ENCODE measurements around the gene MYEOV.

MYEOV gene

DNA sequence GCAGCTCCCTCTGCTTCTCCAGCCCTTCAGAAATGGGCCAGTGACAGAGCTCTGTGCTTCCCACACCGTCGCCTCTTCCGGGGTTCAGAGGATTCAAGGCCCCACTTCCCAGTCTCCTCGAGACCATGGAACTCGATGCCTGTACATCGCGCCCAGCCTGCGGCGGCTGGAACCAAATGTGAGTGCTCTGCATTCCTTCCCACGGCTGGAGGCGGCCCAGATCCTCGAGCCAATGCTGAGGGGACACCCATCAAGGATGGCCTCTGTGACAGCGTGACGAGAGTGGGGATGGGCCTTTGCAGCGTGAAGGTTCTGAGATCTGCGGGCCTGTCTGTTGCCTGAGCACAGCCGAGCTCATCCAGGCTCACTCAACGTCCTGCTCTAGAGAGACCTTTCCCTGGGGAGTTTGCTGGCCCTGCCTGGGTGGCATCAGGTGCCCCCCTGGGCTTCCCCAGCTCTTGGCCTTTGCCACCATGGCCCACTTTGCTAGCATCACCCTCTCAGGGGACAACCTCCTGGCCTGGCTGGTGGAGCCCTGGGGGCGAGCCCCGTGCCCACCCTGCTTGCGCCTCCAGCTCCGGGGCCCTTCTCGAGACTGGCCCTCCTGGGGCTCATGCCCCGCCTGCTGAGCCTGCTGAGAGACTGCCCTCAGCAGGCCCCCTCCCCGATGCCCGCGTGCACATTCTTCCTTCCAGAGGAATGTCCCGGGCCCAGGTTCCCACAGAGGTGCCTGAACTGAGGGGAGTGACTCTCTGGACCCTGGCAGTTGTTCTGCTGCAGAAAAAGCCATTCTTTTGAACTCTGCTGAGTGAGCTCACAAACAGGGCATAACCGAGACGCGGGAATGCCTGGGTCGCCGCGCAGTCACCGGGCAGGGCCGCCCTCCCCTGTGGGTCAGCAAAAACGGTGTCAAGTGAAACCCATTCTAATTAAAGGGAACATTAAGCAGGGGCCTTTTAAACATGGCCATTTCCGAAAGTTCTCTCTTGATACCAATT lies 7.3 kb upstream of the MYEOV start:
- no peak for DNase-seq (ENCODE audit: low spot score)

DNA sequence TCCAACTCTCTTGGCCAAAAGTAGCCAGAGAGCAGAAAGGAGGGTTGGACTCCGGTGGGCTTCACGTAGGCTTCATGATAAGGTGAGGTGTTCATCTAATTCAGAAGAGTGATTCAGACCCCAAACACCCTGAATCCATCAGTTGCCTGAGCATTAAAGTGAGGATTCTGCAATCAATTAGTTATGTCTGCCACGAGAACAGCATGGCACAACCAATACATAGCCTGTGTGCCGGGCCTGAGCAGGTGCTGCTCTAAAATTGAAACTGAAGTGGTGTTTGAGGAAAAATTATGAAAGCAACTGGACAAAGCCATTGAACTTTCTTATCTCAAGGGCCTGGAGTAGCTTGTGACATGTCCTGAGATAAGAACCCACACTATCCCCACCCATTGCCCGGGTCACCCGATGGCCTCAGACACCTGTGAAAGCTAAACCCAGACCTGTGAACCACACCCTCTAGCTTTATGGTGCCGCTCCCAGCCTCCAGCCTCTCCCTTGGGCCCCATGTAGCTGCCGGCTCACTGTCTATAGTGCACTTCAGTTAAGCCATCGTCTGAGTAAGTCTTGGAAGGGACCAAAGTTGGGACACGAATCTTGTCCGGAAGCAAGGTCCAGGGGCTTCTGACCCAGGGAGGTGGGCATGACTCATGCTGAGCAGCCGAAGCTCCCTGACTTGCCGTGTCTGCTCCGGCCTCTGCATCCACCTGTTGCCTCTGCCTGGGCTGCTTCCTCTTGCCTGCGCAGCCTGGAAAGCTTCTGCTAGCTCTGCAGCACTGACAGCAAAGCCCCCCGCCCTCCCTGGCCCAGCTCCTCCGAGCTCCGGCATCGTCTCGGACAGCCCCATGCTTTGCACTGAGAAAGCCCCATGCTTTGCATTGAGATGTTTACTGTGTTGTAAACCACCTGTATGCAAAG lies 5.7 kb upstream of the MYEOV start:
- DNase-seq (ENCODE audit: low spot score), result no peak

- no peak for DNase-seq (ENCODE audit: low spot score)
These were observed 5.1 kb upstream of the MYEOV start for GRCh38 chr11:69288883-69289242.

GRCh38 chr11:69290806-69291205 lies 3.1 kb upstream of the MYEOV start:
- DNase-seq (ENCODE audit: low spot score), result no peak

DNA sequence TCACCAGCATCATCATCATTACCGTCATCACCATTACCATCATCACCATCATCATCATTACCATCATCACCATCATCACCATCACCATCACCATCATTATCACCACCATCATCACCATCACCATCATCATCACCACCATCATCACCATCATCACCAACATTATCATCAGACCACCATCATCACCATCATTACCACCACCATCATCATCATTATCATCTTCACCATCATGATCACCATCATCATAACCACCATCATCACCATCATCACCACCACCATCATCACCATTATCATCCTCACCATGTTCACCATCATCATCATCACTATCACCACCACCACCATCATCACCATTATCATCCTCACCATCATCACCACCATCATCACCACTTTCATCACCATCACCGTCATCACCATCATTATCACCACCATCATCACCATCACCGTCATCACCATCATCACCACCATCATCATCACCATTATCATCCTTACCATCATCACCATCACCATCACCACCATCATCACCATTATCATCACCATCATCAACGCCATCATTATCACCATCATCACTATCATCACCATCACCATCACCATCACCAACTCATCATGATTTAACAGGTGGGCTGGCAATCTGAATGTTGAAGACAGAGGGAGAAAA lies 2.4 kb upstream of the MYEOV start:
- no peak for DNase-seq (ENCODE audit: low spot score)

DNA sequence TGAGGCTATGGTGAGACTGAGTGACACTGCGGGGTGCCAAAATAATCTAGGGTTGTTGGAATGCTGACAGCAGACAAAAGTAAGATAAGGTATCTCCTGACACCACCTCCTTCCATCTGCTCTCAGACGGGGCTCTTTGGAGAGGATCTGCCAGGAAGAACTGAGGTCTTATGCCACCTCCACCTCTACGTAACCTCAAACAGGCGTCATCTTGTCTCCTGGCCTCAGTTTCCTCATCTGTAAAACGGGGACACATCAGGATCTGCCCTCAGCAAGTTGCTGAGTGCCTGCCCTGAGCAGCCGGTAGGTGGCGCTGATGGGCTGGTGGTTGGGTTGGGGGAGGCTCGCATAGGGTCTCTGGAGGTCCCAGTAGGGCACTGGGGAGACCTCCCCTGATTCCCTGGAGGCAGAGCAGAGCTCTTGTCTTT lies 1.7 kb upstream of the MYEOV start:
- peak; percentile 42 for DNase-seq (ENCODE audit: low spot score)

DNA sequence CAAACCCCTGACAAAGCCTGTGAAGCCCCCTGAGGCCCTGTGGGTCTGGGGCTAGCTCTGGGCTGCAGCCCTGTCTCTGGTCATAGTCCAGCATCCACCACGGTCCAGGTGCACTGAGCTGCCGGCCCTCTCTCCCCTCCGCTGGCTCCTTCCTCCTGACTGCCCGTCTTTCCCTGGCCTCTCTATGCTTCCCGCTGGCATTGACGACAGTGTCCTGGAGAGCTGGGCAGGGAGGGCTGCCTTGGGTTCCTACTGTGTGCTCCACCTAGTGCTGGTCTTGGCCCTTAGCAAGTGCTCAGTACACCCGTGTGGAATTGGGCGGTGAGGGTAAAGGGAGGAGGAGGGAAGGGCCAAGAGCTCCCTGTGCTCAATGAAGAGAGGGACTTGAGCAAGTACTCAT lies 868 bp upstream of the MYEOV start:
- DNase-seq (ENCODE audit: low spot score), result no peak

GRCh38 chr11:69294571-69295078 lies 670 bp downstream of the MYEOV start:
- DNase-seq (ENCODE audit: low spot score), result no peak

- DNase-seq (ENCODE audit: low spot score), result no peak
These were observed 1.4 kb downstream of the MYEOV start for GRCh38 chr11:69295079-69295994.

GRCh38 chr11:69295995-69296889 lies 2.3 kb downstream of the MYEOV start:
- peak; percentile 82 for DNase-seq (ENCODE audit: low spot score)

- DNase-seq (ENCODE audit: low spot score), result peak; percentile 93
These were observed 3.2 kb downstream of the MYEOV start for GRCh38 chr11:69296890-69297786.

GRCh38 chr11:69297787-69298266 lies 3.9 kb downstream of the MYEOV start:
- DNase-seq (ENCODE audit: low spot score), result no peak

GRCh38 chr11:69298267-69299022 lies 4.5 kb downstream of the MYEOV start:
- peak; percentile 84 for DNase-seq (ENCODE audit: low spot score)

DNA sequence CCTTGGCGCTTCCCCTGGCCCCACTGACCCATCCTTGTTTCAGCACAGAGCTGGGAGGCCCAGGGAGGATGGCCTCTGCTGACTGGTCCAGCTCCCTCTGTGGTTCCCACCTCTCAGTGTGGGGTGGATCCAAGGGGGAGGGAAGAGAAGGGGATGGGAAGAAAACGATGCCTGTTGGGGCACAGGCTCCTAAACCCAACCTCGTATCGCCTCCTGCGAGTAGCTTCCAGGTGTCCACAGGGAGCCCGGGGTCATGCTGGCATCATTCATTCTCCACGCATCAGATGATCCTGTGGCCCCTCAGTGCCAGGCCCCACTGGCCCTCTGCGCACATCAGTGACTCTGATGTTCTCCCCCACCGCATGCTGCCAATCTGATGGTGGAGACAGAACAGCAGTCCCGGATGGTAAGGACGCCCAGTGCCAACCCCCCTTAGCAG lies 5.1 kb downstream of the MYEOV start:
- DNase-seq (ENCODE audit: low spot score), result peak; percentile 29

GRCh38 chr11:69299572-69299971 lies 5.6 kb downstream of the MYEOV start:
- no peak for DNase-seq (ENCODE audit: low spot score)

DNA sequence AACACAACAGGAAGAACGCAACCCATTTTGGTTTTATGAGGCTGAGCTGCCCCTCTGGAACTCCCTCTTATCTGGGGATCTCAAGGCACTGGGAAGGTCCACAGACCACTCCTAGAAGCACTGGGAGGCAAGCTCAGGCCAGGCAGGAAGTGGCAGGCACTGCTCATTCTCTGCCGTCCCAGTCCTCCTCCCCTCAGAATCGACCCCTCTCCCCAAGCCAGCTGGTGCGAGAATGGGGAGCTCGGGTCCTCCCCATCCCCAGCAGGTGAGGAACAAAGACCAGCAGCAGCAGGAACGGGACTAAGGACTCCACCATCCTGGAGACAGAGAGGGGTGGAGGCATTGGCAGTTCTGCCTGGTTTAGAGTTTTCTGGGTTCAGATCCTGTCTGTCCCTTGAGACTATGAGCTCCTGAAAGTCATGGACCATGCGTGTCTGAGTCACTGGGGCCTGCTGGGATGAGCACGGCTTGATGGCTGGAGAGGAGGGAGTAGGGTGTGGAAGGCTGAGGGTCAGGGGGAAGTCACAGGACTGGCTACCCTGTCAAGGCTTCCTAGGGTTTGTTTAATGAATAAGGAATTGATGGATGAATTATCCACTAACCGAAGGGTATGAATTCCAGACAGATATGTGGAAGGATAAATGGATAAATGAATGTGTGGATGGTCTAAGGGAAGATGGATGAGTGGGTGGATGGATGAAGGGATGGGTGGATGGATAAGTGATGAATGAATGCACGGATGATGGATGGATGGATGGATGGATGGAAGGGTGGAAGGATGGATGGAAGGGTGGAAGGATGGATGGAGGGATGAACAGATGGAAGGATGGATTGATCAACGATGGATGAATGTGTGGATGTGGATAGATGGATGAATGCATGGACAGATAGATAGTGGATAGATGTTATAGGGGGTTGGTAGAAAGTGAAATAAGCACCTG lies 6.4 kb downstream of the MYEOV start:
- peak; percentile 69 for DNase-seq (ENCODE audit: low spot score)

DNA sequence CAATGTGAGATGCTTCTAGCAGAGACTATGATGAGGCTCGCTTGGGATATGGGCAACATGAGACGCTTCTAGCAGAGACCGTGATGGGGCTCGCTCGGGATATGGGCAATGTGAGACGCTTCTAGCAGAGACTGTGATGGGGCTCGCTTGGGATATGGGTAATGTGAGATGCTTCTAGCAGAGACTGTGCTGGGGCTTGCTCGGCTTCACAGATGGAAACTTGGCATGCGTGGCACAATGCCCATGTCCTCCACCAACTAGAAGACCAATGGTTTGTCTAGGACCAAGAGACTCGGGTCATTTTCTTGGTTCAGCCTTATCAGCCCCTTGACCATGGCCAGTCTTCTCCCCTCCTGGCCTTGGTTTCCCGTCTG lies 7.1 kb downstream of the MYEOV start:
- no peak for DNase-seq (ENCODE audit: low spot score)

All from AG20443 (cell line).